ENCODE measurements around the gene ARHGAP32. TPM values are rescaled to one million over a fixed set of nuclear protein-coding genes. Genes with fewer than 3 reads are reported as not detected.

The ARHGAP32 gene
- total RNA-seq, 4 donors from 2014 or later, result 10.9 to 28.0 (median 19.2) TPM

DNA sequence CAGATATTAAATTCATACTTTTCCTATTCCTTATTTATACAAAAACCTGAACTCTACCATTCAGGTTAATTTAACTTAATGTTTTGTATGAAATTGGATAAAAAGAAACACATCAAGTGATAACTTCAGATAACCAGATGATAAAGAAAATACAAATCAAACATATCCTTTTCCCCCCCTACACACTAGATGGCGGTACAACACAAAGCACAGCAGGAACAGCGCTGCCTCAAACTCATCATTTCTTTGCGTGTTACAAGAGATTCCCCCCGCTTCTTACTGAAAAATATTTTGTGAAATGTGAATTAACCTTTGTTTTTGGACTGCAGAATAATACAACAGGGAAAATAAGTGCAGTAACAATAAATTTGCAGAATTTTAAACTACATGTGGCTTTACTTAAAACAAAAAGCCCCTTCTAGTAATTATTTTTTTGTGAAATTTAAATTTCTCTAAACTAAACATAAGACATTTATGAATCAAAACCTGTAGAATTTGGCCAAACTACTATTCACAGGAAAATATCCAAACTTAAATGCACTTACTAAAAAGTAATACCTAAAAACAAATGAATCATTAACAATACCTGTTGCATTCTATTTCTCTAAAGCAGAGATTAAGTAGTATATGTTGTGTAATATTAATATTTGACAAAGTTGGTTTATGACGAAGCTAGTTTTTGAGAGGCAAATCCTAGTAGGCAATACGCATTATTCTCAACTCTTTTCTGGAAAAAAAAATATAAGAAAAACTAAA lies 74.4 kb downstream of the ARHGAP32 start:
- no peaks in the 10 kb centered on the region for H3K27me3 ChIP-seq
- no peak for TF ChIP-seq EP300 (IDR thresholded peaks at IDR 0.05)
- TF ChIP-seq, protein P1, sequence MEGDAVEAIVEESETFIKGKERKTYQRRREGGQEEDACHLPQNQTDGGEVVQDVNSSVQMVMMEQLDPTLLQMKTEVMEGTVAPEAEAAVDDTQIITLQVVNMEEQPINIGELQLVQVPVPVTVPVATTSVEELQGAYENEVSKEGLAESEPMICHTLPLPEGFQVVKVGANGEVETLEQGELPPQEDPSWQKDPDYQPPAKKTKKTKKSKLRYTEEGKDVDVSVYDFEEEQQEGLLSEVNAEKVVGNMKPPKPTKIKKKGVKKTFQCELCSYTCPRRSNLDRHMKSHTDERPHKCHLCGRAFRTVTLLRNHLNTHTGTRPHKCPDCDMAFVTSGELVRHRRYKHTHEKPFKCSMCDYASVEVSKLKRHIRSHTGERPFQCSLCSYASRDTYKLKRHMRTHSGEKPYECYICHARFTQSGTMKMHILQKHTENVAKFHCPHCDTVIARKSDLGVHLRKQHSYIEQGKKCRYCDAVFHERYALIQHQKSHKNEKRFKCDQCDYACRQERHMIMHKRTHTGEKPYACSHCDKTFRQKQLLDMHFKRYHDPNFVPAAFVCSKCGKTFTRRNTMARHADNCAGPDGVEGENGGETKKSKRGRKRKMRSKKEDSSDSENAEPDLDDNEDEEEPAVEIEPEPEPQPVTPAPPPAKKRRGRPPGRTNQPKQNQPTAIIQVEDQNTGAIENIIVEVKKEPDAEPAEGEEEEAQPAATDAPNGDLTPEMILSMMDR (IDR thresholded peaks at IDR 0.05), result peak; percentile 77 to 85 (median 78)
- H3K4me1 ChIP-seq, result peaks cover 0 to 11% (median 0%) of the 10 kb centered on the region in 4 donors
- DNase-seq (ENCODE audit: low spot score in 2 of 2), result peak in 1 of 2 donors; percentile 67
- no peak overlapping the region for H3K4me3 ChIP-seq
- no peak overlapping the region for H3K27ac ChIP-seq
- WGBS, 2 donors, result 34 to 35% methylated on average over 6 of the region's 6 CpGs
- no peaks in the 10 kb centered on the region for H3K9me3 ChIP-seq
- no peaks in the 10 kb centered on the region for H3K36me3 ChIP-seq

DNA sequence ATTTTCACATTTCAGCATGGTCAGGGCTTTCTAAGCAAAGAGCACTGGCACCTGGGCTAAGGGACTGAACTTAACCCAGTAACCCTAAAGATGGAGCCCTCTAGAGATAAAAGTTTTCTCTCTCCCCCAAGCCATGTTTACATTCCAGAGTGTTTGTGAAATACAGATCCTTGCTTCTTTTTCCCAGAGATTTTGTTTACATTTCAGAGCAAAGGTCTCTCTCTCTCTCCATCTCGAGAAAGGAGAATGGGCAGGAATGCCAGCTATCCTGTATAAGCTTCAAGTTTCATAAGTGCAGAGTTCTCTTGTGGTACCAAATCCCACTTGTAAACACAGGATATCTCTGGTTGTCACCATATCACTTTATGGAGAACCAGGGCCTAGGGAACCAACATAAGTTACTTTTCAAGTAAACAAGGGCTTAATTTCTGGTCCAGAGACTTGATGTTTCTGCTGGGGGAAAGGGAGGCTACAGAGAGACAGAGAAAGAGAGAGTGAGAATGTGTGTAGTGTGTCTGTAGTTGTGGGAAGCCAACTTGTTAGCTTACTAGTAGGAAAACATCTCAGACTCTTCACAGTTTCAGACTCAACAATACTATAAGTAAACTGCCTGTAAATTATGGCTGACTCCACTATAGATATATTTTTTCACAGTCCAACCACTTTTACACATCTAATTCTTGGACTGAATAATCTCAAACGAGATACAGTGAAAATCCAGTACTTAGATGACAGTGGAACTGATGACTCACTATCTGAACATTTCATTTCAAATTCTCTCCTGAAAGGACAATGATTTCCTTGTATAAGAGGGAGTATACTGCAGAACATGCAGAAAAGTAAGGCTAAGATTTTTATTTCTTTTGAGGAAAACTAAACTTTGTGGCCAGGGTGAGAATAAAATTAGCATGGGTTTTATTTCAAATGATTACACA lies 76.2 kb downstream of the ARHGAP32 start:
- 26 to 32% methylated on average over 2 of the region's 2 CpGs for WGBS, 2 donors
- H3K27ac ChIP-seq, result no peak overlapping the region
- DNase-seq (ENCODE audit: low spot score in 2 of 2), result no peak
- peaks cover 0 to 11% (median 0%) of the 10 kb centered on the region in 4 donors for H3K4me1 ChIP-seq
- H3K4me3 ChIP-seq, result no peak overlapping the region
- TF ChIP-seq EP300 (IDR thresholded peaks at IDR 0.05) (no peak), POLR2A (IDR thresholded peaks at IDR 0.05) (no peak)
- TF ChIP-seq, protein P1 (IDR thresholded peaks at IDR 0.05), result no peak
- H3K27me3 ChIP-seq, result no peaks in the 10 kb centered on the region
- no peaks in the 10 kb centered on the region for H3K9me3 ChIP-seq
- no peaks in the 10 kb centered on the region for H3K36me3 ChIP-seq

DNA sequence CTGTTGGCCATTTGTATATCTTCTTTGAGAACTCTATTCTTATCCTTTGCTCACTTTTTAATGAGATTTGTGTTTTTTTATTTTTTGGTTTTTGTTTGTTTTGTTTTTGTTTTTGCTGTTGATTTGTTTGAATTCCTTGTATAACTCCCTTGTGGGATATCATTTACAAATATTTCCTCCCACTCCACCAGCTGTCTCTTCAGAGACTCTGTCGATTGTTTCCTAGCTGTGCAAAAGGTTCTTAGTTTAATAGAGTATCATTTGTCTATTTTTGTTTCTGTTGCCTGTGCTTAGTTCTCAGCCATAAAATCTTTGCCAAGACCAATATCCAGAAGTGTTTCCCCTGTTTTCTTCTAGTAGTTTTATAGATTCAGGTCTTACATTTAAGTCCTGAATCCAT lies 82.4 kb downstream of the ARHGAP32 start:
- Histone ChIP-seq H3K9me3 (peaks cover 0 to 34% (median 9%) of the 10 kb centered on the region in 4 donors), H3K4me1 (no peaks in the 10 kb centered on the region), H3K27ac (no peak overlapping the region), H3K36me3 (peaks cover 0 to 18% (median 0%) of the 10 kb centered on the region in 3 donors), H3K27me3 (no peaks in the 10 kb centered on the region), H3K4me3 (no peak overlapping the region)
- no peak for DNase-seq (ENCODE audit: low spot score in 2 of 2)
- 40 to 58% methylated on average over 1 of the region's 1 CpG for WGBS, 2 donors
- TF ChIP-seq EP300 (IDR thresholded peaks at IDR 0.05) (no peak), POLR2A (IDR thresholded peaks at IDR 0.05) (no peak)
- TF ChIP-seq, protein P1 (IDR thresholded peaks at IDR 0.05), result no peak

DNA sequence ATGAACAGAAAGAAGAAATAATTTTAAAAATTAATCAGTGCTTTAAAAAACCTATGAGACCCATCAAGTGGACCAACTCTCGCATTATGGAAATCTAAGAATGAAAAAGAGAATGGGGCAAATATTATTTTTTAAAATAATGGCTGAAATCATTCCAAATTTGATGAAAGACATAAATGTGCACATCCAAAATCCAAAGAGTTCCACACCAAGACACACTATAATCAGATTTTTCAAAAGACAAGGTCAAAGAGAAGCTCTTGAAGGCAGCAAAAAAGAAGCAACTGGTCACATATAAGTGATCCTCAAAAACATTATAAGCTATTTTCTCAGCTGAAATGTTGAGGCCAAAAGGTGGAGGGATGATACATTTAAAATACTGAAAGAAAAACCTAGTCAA lies 85.3 kb downstream of the ARHGAP32 start:
- H3K36me3 ChIP-seq, result peaks cover 0 to 18% (median 0%) of the 10 kb centered on the region in 3 donors
- no peaks in the 10 kb centered on the region for H3K4me1 ChIP-seq
- H3K27ac ChIP-seq, result no peak overlapping the region
- no peak overlapping the region for H3K4me3 ChIP-seq
- TF ChIP-seq POLR2A (IDR thresholded peaks at IDR 0.05) (no peak), EP300 (IDR thresholded peaks at IDR 0.05) (no peak)
- TF ChIP-seq, protein P1 (IDR thresholded peaks at IDR 0.05), result no peak
- no peaks in the 10 kb centered on the region for H3K27me3 ChIP-seq
- peaks cover 0 to 44% (median 13%) of the 10 kb centered on the region in 4 donors for H3K9me3 ChIP-seq
- DNase-seq (ENCODE audit: low spot score in 2 of 2), result no peak
- WGBS, 2 donors, result 95 to 97% methylated on average over 1 of the region's 1 CpG
